Endothelial cell of umbilical vein (primary cell): Measurements from ENCODE around the gene HMG20A. TPM values are rescaled to one million over a fixed set of nuclear protein-coding genes. Genes with fewer than 3 reads are reported as not detected.

Experiments
- BruUV-seq: library from RNA; stranded (reverse); fragments of 400-500 nt; replicated peaks from 2 replicates; lab custom pipeline; 2021; lab: Mats Ljungman, UMichigan
- CTCF ChIA-PET: fragments of 300-600, 350-600 bp; sonication (Branson Sonifier 250); formaldehyde crosslinking; loops from one replicate; lab custom pipeline; 2021; ENCODE audit warnings: antibody characterized with exemption, inconsistent platforms; lab: Charles Lee
- POLR2A ChIA-PET: fragments of 300-600, 350-600 bp; sonication (Branson Sonifier 250); formaldehyde crosslinking; loops from one replicate; lab custom pipeline; 2021; ENCODE audit warnings: antibody characterized with exemption, inconsistent platforms; lab: Charles Lee
- DNase-seq: peaks from one replicate; pipeline ENCODE4 v3.0.0-alpha.2; 2011; ENCODE audit warnings: low read depth, low spot score
- FAIRE-seq: peaks from 2 replicates; lab custom pipeline; 2011; peaks lifted over from hg19 to GRCh38; lab: Jason Lieb, UNC
- H2AFZ ChIP-seq: 2 replicates; pipeline ENCODE4 v1.6.0; 2012; ENCODE audit warnings: low read depth, low read length, control low read depth, inconsistent platforms
- H3K27ac ChIP-seq: 2 replicates; pipeline ENCODE4 v1.5.1; 2011; ENCODE audit warnings: low read depth, mild to moderate bottlenecking, control low read depth, low read length, moderate library complexity; ENCODE audit not compliant: insufficient read depth
- H3K27me3 ChIP-seq, 2 experiments: 2 replicates each; pipeline versions ENCODE4 v1.6.0 to v1.6.1; 2011; ENCODE audit warnings: low read length in 2 of 2, mixed read lengths in 1 of 2; ENCODE audit not compliant: control insufficient read depth in 2 of 2, insufficient read depth in 2 of 2
- H3K36me3 ChIP-seq, 2 experiments: 2 replicates in 1 of 2; 3 replicates in 1 of 2; pipeline ENCODE4 v1.5.1; 2011; ENCODE audit warnings: low read length in 2 of 2, mild to moderate bottlenecking in 1 of 2, moderate library complexity in 1 of 2; ENCODE audit not compliant: control insufficient read depth in 2 of 2, insufficient read depth in 2 of 2; ENCODE audit errors: extremely low read depth in 1 of 2
- H3K4me1 ChIP-seq: 3 replicates; pipeline ENCODE4 v1.5.1; 2011; ENCODE audit warnings: mild to moderate bottlenecking, low read length; ENCODE audit not compliant: control insufficient read depth, insufficient read depth; ENCODE audit errors: extremely low read depth
- H3K4me2 ChIP-seq: 2 replicates; pipeline ENCODE4 v1.6.1; 2011; ENCODE audit warnings: low read length, control low read depth, mixed read lengths; ENCODE audit not compliant: insufficient read depth
- H3K4me3 ChIP-seq, 3 experiments: fragments of 200-600 bp in 1 of 3; sonication (generic), shearing (Covaris generic) in 1 of 3; replicated peaks in 1 of 3; 2 replicates each; pipeline ENCODE4 v1.5.1; 2011 to 2016; ENCODE audit warnings: control low read depth in 3 of 3, low read length in 3 of 3, mild to moderate bottlenecking in 2 of 3, inconsistent platforms in 1 of 3, low read depth in 1 of 3, moderate library complexity in 1 of 3; ENCODE audit not compliant: insufficient read depth in 1 of 3
- H3K79me2 ChIP-seq: 2 replicates; pipeline ENCODE4 v1.6.0; 2012; ENCODE audit warnings: low read length, inconsistent platforms; ENCODE audit not compliant: control insufficient read depth, insufficient read depth
- H3K9ac ChIP-seq: replicated peaks from 2 replicates; pipeline ENCODE3; 2011; ENCODE audit warnings: low read length, control low read depth; ENCODE audit not compliant: insufficient read depth; ENCODE audit errors: extremely low read depth
- H3K9me1 ChIP-seq: replicated peaks from 3 replicates; pipeline ENCODE4 v1.6.0; 2011; ENCODE audit warnings: mild to moderate bottlenecking, low read length; ENCODE audit not compliant: control insufficient read depth, insufficient read depth; ENCODE audit errors: extremely low read depth
- H3K9me3 ChIP-seq: replicated peaks from 2 replicates; pipeline ENCODE4 v1.5.1; 2012; ENCODE audit warnings: low read length, inconsistent platforms; ENCODE audit not compliant: control insufficient read depth, insufficient read depth
- H4K20me1 ChIP-seq: replicated peaks from 2 replicates; pipeline ENCODE3; 2011; ENCODE audit warnings: mild to moderate bottlenecking, low read length; ENCODE audit not compliant: control insufficient read depth, insufficient read depth; ENCODE audit errors: extremely low read depth
- EZH2 ChIP-seq: IDR thresholded peaks from 2 replicates; pipeline ENCODE4 v1.6.1; 2012; ENCODE audit warnings: borderline replicate concordance, low read depth, mild to moderate bottlenecking, moderate library complexity, low read length, inconsistent platforms; ENCODE audit not compliant: severe bottlenecking
- FOS ChIP-seq: IDR thresholded peaks from 2 replicates; pipeline ENCODE4 v1.6.1; 2011; ENCODE audit warnings: mild to moderate bottlenecking, low read length, moderate library complexity, borderline replicate concordance; ENCODE audit not compliant: insufficient read depth
- GATA2 ChIP-seq: IDR thresholded peaks from 2 replicates; pipeline ENCODE4 v1.7.0; 2011; ENCODE audit warnings: low read depth, mild to moderate bottlenecking, moderate library complexity, mixed read lengths, low read length; ENCODE audit not compliant: insufficient read length, insufficient read depth
- JUN ChIP-seq: IDR thresholded peaks from 2 replicates; pipeline ENCODE4 v1.6.1; 2011; ENCODE audit warnings: borderline replicate concordance, low read depth; ENCODE audit not compliant: insufficient read length, insufficient read depth
- MYC ChIP-seq: IDR thresholded peaks from one replicate; pipeline ENCODE4 v1.6.1; 2011; ENCODE audit warnings: mild to moderate bottlenecking, low read depth, low read length
- POLR2A ChIP-seq: IDR thresholded peaks from 2 replicates; pipeline ENCODE4 v1.6.1; 2012; ENCODE audit warnings: low read depth, mild to moderate bottlenecking, control low read depth, low read length
- POLR2AphosphoS5 ChIP-seq: IDR thresholded peaks from 2 replicates; pipeline ENCODE4 v1.6.1; 2012; ENCODE audit warnings: low read depth, mild to moderate bottlenecking, control low read depth, low read length, moderate library complexity; ENCODE audit not compliant: insufficient read depth
- dilution Hi-C: fragments of 300-500 bp; cut with MboI; formaldehyde crosslinking; loops from one replicate; pipeline ENCODE4 v1.15.0; 2019; ENCODE audit warnings: low sequenced_read_pairs; ENCODE audit not compliant: extremely low pct_ligation_motif_present
- intact Hi-C: fragments of 100-400 bp; cut with micrococcal nuclease; formaldehyde crosslinking; loops from one replicate; pipeline ENCODE4 v1.10.0; 2022
- polyA plus RNA-seq, 4 experiments: library from polyadenylated mRNA; depleted of rRNA in 3 of 4; stranded (reverse) in 3 of 4; unstranded in 1 of 4; fragments of >200 nt; gene quantifications; 2 replicates each; pipeline versions ENCODE4 v1.2.1 to v1.2.3, GENCODE V29; 2011 to 2012; ENCODE audit warnings: missing spikeins in 1 of 4
- total RNA-seq: library from RNA; stranded (reverse); gene quantifications from 2 replicates; pipeline ENCODE4 v1.2.3, GENCODE V29; 2021
- TF ChIP-seq, protein P1 (sequence below): IDR thresholded peaks from 2 replicates; pipeline ENCODE4 v1.6.1; 2011; ENCODE audit not compliant: insufficient read depth, insufficient read length
- TF ChIP-seq, protein P2 (sequence below), 2 donors: IDR thresholded peaks; 1 replicate in 1 of 2; 2 replicates in 1 of 2; pipeline ENCODE4 v1.5.1; 2011; ENCODE audit warnings: low read length in 2 of 2, mild to moderate bottlenecking in 2 of 2, moderate library complexity in 2 of 2, control low read depth in 1 of 2, inconsistent platforms in 1 of 2, low read depth in 1 of 2; ENCODE audit not compliant: insufficient read depth in 1 of 2; ENCODE audit errors: extremely low read depth in 1 of 2

The HMG20A gene
- total and polyA plus RNA-seq, 2 donors (not counting 3 experiments of a cell fraction or from before 2014, with no cell fraction given), result 35.8 to 44.0 TPM

DNA sequence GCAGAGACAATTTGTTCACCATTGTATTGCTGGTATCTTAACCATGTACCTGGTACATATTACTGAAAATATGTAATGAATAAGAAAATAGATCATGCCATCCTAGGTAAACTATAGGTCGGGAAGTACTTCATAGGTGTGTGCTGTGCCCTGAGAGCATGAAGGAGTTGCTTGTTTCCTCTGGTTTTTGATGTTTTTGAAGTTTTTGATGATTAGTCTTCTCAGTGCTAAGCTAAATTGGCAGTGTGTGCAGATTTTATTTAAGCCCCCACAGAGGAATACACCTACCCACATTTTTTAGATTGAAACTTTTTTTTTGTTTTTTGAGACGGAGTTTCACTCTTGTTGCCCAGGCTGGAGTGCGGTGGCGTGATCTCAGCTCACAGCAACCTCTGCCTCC, 16.6 kb downstream of the HMG20A start:
- no peaks in the 10 kb centered on the region for H4K20me1 ChIP-seq
- FAIRE-seq, result no peak

More for the DNA sequence above, 16.6 kb downstream of the HMG20A start:
- BruUV-seq, result no TSS peak
- H3K4me2 ChIP-seq, result no peak overlapping the region
- no peak overlapping the region for H3K27ac ChIP-seq
- dilution Hi-C loops (no loop called here), intact Hi-C loops (no loop called here)
- no peak overlapping the region for H3K9ac ChIP-seq
- H3K79me2 ChIP-seq, result peaks cover 10% of the 10 kb centered on the region
- H3K36me3 ChIP-seq, result no peaks in the 10 kb centered on the region
- H3K4me1 ChIP-seq, result no peaks in the 10 kb centered on the region
- POLR2A ChIA-PET, result no interaction called here
- no peak overlapping the region for H2AFZ ChIP-seq
- CTCF ChIA-PET, result interaction anchor here (1.8 kb wide), 1 partner anchor 11 kb away, joined by 4 read pairs; no protein-coding TSS in a partner anchor
- no peak overlapping the region for H3K4me3 ChIP-seq
- H3K9me1 ChIP-seq, result no peaks in the 10 kb centered on the region
- no peaks in the 10 kb centered on the region for H3K27me3 ChIP-seq
- no peaks in the 10 kb centered on the region for H3K9me3 ChIP-seq
- TF ChIP-seq FOS, result no peak
- TF ChIP-seq EZH2, result no peak
- TF ChIP-seq, protein P1, sequence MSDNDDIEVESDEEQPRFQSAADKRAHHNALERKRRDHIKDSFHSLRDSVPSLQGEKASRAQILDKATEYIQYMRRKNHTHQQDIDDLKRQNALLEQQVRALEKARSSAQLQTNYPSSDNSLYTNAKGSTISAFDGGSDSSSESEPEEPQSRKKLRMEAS, result no peak
- TF ChIP-seq GATA2, result no peak
- no peak for TF ChIP-seq MYC
- no peak for TF ChIP-seq JUN
- TF ChIP-seq, protein P2, sequence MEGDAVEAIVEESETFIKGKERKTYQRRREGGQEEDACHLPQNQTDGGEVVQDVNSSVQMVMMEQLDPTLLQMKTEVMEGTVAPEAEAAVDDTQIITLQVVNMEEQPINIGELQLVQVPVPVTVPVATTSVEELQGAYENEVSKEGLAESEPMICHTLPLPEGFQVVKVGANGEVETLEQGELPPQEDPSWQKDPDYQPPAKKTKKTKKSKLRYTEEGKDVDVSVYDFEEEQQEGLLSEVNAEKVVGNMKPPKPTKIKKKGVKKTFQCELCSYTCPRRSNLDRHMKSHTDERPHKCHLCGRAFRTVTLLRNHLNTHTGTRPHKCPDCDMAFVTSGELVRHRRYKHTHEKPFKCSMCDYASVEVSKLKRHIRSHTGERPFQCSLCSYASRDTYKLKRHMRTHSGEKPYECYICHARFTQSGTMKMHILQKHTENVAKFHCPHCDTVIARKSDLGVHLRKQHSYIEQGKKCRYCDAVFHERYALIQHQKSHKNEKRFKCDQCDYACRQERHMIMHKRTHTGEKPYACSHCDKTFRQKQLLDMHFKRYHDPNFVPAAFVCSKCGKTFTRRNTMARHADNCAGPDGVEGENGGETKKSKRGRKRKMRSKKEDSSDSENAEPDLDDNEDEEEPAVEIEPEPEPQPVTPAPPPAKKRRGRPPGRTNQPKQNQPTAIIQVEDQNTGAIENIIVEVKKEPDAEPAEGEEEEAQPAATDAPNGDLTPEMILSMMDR (IDR thresholded peaks at IDR 0.05; ENCODE audit: extremely low read depth in 1 of 2, insufficient read depth in 1 of 2, low read depth in 1 of 2, low read length in 2 of 2), result no peak
- no peak for TF ChIP-seq POLR2A
- no peak for TF ChIP-seq POLR2AphosphoS5
- DNase-seq, result no peak
